Duodenal mucosa (tissue), 2 donors: ENCODE results near the gene KLF5.

ENCODE experiments used
- H3K27ac ChIP-seq: one replicate; pipeline ENCODE4 v1.7.0; 2013; ENCODE audit warnings: low read depth, low read length
- H3K27me3 ChIP-seq, 2 donors: one replicate each; pipeline ENCODE4 v1.7.0; 2013; ENCODE audit warnings: low read length in 2 of 2, control low read depth in 1 of 2; ENCODE audit not compliant: insufficient read depth in 2 of 2, control insufficient read depth in 1 of 2
- H3K36me3 ChIP-seq, 2 donors: one replicate each; pipeline ENCODE4 v1.7.0; 2013; ENCODE audit warnings: low read length in 2 of 2, control low read depth in 1 of 2; ENCODE audit not compliant: insufficient read depth in 2 of 2, control insufficient read depth in 1 of 2
- H3K4me1 ChIP-seq, 2 donors: one replicate each; pipeline ENCODE4 v1.7.0; 2013; ENCODE audit warnings: low read length in 2 of 2, control low read depth in 1 of 2; ENCODE audit not compliant: insufficient read depth in 2 of 2, control insufficient read depth in 1 of 2
- H3K4me3 ChIP-seq, 2 donors: one replicate each; pipeline ENCODE4 v1.7.0; 2013; ENCODE audit warnings: low read length in 2 of 2, low read depth in 1 of 2
- H3K9ac ChIP-seq, 2 donors: one replicate each; pipeline ENCODE4 v1.7.0; 2013; ENCODE audit warnings: low read length in 2 of 2, low read depth in 1 of 2
- H3K9me3 ChIP-seq, 2 donors: one replicate each; pipeline ENCODE4 v1.7.0; 2013; ENCODE audit warnings: low read length in 2 of 2, control low read depth in 1 of 2; ENCODE audit not compliant: control insufficient read depth in 1 of 2

KLF5 gene

GRCh38 chr13:73110814-73111213 lies 52.0 kb downstream of the KLF5 start:
- no peak overlapping the region for H3K4me3 ChIP-seq
- H3K9me3 ChIP-seq, result no peaks in the 10 kb centered on the region
- no peaks in the 10 kb centered on the region for H3K36me3 ChIP-seq
- no peaks in the 10 kb centered on the region for H3K27me3 ChIP-seq
- H3K9ac ChIP-seq, result no peak overlapping the region
- H3K4me1 ChIP-seq, result peaks cover 0 to 10% of the 10 kb centered on the region in 2 donors
- no peak overlapping the region for H3K27ac ChIP-seq

GRCh38 chr13:73111331-73111730 lies 52.5 kb downstream of the KLF5 start:
- no peak overlapping the region for H3K9ac ChIP-seq
- no peak overlapping the region for H3K27ac ChIP-seq
- no peaks in the 10 kb centered on the region for H3K9me3 ChIP-seq
- no peaks in the 10 kb centered on the region for H3K36me3 ChIP-seq
- H3K27me3 ChIP-seq, result no peaks in the 10 kb centered on the region
- no peak overlapping the region for H3K4me3 ChIP-seq
- peaks cover 0 to 8% of the 10 kb centered on the region in 2 donors for H3K4me1 ChIP-seq

GRCh38 chr13:73119612-73120011 lies 60.8 kb downstream of the KLF5 start:
- H3K9me3 ChIP-seq, result no peaks in the 10 kb centered on the region
- H3K36me3 ChIP-seq, result no peaks in the 10 kb centered on the region
- H3K27me3 ChIP-seq, result no peaks in the 10 kb centered on the region
- H3K9ac ChIP-seq, result no peak overlapping the region
- H3K4me1 ChIP-seq, result no peaks in the 10 kb centered on the region
- H3K4me3 ChIP-seq, result no peak overlapping the region
- H3K27ac ChIP-seq, result no peak overlapping the region
